ENCODE measurements around the gene SPPL3. TPM values are rescaled to one million over a fixed set of nuclear protein-coding genes. Genes with fewer than 3 reads are reported as not detected.
"Not testable (repeated sequence)": the region's sequence is repeated elsewhere in the genome, so short reads cannot be mapped to it uniquely, and the experiment has no call there.

SPPL3 gene
- polyA plus RNA-seq, 1 donor, result 49.2 TPM

DNA sequence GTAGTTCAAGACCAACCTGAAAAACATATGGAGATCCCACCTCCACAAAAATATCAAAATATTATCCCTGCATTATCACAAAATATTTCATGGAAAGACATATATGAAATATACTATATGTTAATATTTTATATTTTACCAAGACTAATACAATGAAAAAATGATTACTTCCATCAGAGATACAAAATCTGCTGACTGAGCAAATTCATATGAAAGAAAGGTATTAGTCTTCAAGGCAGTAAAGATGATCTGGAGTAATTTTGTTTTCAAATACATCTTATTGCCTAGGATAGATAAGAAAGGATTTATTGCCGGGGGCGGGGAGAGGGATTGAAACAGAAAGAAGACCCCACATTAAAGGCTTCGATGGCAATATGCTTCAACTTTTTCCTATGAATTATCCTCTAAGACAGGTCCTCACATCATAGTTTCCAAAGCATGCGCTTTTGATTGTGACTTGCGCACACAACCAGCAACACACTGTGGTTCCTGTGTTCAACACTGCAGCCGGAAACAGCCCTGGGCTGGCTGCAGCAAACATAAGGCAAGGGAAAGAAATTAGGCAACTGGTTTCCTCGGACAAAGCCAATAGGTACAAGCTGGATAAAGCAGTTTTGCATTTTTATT lies 83.2 kb downstream of the SPPL3 start:
- no peak for DNase-seq (ENCODE audit: low read depth)

DNA sequence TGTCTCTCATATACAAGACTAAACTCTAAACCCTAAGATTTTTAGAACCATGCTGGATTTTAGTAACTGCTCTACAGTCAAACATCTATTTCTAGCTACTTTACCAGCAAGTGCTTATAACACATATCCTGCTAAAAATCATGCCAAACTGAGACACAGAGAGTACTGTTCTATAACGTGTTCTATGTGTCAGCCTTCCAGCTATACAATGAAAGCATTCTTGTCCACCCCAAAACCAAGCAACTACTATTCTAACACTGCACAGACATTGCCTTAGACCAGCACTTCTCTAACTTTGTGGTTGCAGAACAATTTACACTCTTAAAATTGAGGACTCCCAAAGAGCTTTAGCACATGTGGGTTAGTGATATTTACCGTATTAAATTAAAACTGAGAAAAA lies 85.7 kb downstream of the SPPL3 start:
- DNase-seq (ENCODE audit: low read depth), result no peak

DNA sequence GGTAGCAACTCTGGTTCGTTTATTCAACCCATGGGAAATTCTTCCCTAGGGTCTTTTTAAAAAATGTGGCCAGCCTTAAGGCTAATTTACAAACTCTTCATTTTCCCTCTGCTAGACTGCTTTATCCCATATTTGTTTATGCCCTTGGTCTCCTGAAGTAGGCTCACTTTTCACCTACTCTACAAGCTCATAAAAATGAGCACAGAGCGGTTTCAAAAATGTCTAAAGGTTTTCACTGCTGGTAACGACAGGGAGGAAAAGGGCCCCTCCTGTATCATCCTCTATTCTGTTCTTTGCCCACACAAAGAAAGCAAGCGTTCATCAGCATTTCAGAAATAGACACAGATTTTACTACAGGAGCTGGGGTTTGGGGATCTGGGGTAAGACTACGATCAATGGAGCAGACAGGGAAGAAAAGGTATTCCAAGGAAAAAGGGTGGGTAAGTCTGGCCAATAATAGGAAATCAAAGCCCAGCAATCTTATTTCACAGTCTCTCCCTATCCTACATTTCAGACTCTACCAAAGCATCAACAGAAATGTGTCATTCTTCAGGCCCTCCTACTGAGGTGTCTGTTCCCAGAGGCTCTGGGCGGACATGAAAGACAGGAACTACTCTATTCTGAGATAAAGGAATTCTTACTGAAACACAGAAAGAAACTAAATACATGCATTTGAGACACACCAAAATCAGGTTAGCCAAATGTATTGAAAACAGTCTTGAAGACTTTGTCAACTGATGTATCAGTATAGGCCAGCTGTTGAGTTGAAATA lies 86.4 kb downstream of the SPPL3 start:
- DNase-seq (ENCODE audit: low read depth), result no peak

DNA sequence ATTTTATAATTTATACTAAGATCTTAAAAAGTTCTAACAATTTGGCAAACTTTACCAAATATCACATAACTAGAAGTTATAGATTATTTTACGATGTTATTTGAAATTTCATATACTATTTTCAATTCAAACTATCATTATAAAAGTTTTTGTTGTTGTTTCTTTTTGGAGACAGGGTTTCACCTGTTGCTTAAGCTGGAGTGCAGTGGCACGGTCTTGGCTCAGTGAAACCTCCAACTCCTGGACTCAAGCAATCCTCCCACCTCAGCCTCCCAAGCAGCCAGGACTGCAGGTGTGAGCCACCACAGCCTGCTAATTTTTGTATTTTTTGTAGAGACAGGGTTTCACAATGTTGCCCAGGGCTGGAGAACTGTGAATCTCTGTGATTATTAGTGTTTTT lies 87.8 kb downstream of the SPPL3 start:
- no peak for DNase-seq (ENCODE audit: low read depth)

DNA sequence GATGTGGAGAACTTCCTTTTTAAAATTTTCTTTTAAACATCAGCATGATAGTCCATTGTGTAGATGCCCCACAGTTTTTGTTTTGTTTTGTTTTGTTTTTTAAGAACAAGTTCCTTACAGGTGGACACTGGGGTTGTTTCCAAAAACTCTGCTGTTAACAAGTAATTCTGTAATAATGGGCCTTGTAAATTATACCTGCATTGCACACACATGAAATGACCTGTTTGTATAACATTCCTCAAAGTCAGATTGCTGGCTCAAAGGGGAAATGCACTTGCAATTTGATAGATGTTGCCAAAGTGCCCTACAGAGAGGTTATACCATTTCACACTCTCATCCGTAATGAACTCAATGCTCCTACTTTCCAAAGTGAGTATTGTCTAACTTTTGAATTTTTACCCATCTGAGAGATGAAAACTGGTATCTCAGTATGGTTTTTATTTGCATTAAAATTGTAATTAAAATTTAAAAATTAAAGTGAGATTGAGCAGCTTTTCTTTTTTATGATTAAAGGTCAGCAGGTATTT lies 89.2 kb downstream of the SPPL3 start:
- DNase-seq (ENCODE audit: low read depth), result no peak

DNA sequence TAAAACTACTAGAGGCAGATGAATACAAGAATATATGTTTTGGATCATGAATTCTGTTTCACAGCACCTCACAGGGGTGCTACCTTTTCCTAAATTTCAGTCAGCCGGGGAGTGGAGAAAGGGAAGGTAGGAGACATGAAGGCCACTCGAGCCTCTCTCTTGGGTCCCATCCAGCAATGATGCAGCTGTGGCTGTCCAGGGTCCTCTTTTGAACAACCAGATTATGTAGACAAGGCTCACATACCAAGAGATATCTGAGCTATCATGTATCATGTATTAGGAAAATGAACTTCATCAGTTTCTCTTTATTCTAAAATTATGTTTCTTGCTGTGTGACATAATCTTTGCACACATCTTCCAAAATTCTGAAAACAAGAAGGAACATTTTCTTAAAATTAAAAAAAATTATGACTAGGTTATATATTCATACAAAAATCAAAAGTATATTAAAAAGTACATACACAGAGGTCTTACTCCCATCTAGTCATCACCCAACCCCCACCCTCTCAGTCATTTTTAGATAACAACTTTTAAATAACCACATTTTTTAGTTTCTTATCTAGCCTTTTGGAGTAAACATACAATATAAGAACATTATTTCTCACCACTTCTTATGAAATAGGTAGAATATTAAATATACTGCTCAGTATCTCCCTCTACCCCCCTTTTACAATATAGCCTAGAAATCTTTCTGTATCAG lies 89.8 kb downstream of the SPPL3 start:
- DNase-seq (ENCODE audit: low read depth), result no peak

DNA sequence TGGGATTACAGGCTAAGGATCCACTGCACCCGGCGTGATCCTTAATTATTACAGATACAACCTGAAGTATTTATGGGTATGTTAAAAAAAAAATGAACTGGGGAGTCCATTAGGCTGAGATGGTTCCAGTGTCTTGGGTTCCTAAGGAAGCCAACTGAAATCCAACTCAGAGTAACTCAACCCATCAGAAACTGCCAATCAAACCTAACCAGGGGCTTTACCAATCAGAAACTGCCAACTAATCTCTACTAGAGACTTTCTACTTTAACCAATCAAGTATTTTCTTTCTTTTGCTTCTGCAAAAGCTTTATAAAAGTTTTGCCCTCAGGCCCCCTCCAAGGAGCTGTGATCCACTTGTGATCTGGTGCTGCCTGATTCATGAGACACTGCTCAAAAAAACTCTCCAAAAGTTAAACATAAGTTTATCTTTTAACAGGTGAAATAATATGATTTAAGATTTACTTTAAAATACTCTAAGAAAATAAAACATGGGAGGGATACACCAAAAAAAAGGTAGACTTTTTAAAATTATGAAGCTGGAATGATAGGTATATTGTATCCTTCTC lies 90.5 kb downstream of the SPPL3 start:
- no peak for DNase-seq (ENCODE audit: low read depth)

DNA sequence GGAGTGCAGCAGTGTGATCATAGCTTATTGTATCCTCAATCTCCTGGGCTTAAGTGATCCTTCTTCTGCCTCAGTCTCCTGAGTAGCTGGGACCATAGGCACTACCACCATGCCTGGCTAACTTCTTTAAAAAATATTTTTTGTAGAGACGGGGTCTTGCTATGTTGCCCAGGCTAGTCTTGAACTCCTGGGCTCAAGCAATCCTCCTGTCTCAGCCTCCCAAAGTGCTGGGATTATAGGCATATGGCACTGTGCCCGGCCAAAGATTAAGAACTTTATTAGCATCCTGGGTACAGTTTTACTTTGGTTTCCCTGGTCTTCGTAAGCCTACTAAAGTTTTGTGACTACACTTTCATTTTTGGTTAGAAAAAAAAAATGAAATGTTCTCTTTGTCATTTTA lies 94.1 kb downstream of the SPPL3 start:
- no peak for DNase-seq (ENCODE audit: low read depth)

DNA sequence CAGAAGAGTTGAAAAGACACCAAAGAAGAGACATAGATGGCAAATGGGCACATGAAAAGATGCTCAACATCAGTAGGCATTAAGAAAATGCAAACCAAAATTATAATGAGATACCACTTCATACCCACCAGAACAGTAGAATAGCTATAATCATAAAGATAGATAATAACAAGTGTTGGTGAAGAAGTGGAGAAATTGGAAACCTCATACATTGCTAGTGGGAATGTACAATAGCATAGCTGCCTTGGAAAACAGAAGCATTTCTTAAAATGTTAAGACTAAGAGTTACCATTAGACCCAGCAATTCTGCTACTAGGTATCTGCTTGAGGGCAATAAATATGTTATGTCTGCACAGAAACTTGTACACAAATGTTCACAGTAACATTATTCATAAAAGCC lies 99.7 kb downstream of the SPPL3 start:
- DNase-seq (ENCODE audit: low read depth), result no peak

DNA sequence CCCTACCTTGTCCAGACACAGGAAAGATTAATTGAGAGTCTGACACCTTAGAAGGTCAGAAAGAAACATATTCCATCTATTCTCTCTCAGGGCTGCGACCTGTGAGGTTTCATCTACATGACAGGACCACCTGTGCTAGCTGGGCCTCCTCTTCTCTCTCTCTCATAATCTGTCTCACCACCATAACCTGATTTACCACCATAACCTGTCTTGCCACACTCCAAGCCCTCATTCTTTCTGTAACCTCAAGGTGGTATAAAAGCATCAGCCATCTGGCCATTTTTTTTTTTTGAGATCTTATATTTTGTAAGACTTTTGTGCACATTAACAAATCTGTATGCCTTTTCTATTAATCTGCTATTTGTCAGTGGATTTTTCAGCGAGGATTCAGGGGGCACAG lies 103.0 kb downstream of the SPPL3 start:
- DNase-seq (ENCODE audit: low read depth), result no peak

DNA sequence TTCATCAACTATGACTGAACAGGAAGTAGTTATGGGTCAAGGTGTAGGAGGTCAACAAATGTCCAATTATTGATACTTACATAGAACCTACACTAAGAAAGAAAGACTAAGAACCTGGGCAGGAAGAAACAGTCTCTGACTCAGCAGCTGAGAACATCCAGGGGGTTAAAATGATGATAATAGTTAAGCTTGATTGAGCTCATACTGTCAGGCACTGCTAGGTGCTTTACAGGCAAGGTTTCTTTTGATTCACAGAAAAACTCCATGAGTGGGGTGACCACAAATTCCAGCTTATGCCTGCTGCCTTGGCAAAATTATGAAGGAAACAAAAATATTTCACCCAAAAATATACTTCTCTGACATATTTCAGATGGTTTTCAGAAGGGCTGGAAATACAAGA lies 103.5 kb downstream of the SPPL3 start:
- no peak for DNase-seq (ENCODE audit: low read depth)

DNA sequence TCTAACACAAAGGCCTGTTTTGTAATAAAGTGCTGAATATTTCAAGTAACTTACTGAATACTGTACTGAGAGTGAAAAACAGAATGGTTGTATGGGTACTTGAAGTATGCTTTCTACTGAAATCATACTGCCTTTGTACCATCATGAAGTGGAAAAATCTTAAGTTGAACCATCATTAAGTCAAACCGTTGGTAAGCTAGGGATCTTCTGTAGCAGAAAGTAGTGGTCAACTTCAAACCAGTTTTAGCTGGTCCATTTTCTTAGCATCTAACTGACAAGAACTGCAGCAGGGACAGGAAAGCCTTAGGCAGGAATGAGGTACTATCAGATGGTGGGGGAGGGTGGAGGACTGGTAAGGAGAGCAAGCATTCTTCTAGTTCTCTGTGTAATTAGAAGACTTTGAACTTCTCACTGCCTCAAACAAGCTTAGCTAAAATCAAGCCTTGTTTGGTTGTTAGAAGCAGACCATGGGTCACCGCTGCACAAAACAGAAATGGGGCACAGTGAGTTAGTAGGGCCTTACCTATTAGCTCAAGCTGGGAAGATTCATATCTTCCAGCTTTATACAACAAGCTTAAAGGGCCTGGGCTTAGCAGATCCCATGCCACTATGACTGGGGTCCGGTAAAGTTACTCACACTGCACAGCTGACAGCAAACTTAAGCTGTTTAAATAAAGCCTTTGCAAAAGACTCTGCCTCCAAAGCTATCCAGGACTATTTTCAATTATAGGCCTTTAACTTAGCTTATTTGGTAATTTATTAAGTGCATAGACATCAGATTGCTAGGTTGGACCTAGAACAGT lies 104.7 kb downstream of the SPPL3 start:
- no peak for DNase-seq (ENCODE audit: low read depth)

DNA sequence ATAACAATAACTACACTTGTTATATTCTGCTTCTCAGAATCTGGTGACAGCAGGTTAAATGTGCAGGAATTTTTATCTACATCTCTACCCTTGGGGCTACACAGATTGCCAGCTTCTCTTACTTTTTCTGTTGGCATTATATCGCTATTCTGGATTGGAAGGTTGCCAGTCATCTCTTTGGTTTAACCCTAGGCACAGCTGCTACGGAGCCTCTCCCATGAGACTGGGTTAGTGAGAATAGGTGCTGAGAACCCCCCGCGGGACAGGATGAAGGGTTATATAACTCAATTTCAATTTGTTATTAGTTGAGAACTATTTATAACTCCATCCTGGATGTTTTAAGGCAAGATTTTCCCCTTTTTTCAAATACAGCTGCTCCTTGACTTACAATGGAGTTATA lies 105.5 kb downstream of the SPPL3 start:
- DNase-seq (ENCODE audit: low read depth), result no peak

DNA sequence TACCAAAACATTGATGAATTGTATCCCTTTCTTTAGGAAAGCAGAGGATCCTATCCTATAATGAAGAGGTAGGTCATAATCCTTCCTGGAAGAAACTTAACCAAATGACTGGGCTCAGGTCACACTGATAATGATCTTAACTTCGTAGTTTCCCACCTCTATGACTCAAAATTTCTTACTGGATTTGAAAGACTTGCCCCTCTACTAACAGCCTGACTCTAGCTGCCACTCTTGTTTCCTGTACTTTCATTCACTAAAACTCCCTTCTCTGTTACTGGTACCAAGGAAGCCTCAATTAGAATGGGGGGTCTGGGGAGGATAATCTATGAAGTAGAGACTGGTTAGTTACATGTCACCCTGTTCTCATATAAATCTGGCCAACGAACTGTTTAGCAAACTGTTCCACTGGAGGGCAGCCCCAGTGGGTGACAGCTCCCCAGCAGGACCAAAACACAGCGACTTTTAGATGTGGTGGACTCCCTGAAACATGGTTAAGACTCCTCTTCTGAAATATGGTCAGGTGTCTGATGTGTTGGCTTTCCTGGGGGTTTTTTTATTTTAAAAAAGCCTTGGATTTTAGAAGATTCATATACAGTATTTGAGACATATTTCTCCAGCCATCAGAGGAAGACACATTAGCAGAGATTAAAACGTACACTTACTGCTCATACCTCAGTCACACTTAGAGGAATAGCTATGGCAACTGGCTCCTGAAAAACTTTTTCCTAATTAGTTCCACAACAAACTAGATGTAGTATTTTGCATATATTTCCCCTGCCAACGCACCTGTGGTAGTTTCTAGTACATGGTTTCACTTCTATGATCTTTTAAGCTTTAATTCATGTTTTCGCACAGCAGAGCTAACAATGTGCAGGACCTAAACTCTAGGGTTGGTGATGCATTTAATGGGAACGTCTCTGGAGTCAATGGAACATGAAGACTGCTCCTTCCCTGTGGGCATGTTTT lies 106.2 kb downstream of the SPPL3 start:
- no peak for DNase-seq (ENCODE audit: low read depth)

DNA sequence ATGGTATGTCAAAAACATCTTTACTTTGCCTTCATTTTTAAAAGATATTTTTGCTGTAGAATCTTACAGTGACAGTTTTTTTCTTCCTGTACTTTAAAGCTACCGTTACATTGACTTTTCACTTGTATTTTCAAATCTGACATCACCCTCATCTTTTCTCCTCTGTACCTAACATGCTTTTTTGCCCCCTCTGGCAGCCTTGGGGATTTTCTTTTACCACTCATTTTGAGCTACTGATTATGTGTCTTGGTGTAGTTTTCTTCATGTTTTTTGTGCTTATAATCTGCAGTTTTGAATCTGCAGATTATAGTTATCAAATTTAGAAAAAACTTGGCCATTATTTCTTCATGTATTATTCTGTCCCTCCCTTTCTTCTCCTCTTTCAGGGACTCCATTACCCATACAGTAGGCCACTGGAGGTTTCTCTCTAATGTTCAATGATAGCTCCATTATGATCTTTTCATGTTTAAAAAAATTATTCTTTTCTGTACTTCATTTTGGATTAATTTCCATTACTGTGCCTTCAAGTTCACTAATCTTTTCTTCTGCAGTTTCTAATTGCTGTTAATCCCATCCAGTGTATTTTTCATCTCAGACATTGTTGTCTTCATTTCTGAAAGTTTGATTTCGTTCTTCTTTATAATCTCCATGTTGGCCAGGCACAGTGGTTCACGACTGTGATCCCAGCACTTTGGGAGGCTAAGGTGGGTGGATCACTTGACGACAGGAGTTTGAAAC lies 108.5 kb downstream of the SPPL3 start:
- DNase-seq (ENCODE audit: low read depth), result no peak

DNA sequence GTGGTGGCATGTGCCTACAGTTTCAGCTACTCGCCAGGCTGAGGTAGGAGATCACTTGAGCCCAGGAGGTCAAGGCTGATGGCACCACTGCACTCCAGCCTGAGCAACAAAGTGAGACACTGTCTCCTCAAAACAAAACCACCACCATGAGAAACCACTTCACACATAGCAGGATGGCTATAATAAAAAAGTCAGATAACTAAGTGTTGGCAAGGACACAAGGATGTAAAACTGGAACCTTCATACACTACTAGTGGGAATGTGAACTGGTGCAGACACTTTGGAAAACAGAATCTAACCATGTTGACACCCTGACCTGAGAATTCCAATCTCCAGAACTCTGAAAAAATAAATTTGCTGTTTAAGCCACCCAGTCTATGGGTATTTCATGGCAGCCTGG lies 110.8 kb downstream of the SPPL3 start:
- no peak for DNase-seq (ENCODE audit: low read depth)

DNA sequence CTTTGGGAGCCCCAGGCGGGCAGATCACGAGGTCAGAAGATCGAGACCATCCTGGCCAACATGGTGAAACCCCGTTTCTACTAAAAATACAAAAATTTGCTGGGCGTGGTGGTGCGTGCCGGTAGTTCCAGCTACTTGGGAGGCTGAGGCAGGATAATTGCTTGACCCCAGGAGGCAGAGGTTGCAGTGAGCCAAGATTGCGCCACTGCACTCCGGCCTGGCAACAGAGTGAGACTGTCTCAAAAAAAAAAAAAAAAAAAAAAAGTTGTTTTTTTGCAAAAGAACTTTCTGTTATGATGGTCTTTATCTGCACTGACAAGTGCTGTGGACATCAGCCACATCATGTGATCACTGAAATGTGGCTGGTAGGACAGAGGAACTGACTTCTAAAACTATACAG lies 111.7 kb downstream of the SPPL3 start:
- not testable (repeated sequence) for DNase-seq (ENCODE audit: low read depth)

DNA sequence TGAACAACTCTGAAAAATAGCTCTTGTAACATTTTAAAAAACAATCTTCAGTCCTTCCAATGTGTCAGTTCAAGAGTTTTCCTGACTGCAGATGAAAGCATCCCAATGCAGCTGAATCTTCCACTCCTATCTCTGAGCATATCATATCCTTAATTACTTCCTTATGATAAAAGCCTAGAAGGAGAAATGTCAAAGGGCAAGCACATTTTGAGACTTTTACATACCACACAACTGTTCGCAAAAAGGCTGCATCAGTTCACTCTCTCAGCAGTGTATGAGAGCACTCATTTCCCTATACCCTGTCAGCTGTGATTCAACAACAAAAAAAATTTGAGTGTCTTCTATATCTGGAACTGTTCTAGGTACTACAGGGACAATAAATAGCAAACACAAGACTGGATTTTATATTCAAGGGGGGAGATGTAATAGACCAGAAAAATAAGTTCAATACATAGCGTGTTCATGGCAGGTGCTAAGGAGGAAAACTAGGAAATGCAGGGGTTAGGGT lies 112.4 kb downstream of the SPPL3 start:
- DNase-seq (ENCODE audit: low read depth), result no peak

DNA sequence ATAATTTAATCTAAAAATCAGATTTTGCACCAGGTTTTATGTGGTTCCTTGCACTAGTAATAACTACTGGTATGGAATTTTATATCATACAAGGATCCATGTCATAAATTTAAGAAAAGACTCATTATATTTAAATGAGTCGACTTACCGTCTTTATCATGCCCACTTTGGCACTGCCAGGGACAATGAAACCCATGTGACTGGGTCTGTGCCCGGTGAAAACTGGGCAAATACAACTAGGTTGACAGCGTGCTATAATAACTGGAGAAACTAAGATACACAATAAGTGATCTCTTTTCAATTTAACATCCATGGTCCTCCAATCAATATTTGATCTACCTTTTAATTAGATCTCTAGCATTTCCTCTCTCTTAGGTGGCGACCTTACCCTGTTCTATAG lies 114.0 kb downstream of the SPPL3 start:
- no peak for DNase-seq (ENCODE audit: low read depth)

DNA sequence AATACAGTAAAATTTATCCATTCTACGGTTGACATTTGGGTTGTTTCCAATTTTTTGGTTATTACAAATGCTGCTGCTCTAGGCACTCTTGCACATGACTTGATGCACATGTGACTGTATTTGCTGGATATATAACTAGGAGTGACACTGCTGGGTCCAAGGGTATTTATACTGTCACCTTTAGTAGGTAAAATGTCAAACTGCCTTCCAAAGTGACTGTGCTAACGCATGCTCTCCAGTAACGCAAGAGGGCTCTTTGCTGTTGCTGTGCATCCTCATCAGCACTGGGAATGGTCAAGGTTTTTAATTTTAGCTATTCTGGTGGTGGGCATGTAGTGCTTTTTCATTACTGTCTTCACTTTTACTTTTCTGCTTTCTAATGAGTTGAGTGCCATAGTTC lies 116.3 kb downstream of the SPPL3 start:
- DNase-seq (ENCODE audit: low read depth), result no peak
